HEK293 (cell line): ENCODE measurements around the gene DMPK.

Experiments
- CTCF ChIA-PET: fragments of 350-600 bp; formaldehyde crosslinking; extraction: SDS; loops from one replicate; lab custom pipeline; 2021; ENCODE audit warnings: antibody characterized with exemption; lab: Yijun Ruan, JAX
- POLR2A ChIA-PET: fragments of 300-600 bp; formaldehyde crosslinking; extraction: SDS; loops from one replicate; lab custom pipeline; 2020; ENCODE audit warnings: antibody characterized with exemption, inconsistent platforms; lab: Yijun Ruan, JAX
- H3K27ac ChIP-seq: fragments of 200-500 bp; sonication (Bioruptor generic); 2 replicates; pipeline ENCODE4 v1.5.1; 2014; ENCODE audit warnings: low read depth, low read length, control low read depth, inconsistent platforms; ENCODE audit errors: extremely low read depth
- H3K36me3 ChIP-seq, 2 experiments: fragments of 200-500 bp in 1 of 2; sonication (Bioruptor generic) in 1 of 2; 1 replicate in 1 of 2; 2 replicates in 1 of 2; pipeline ENCODE4 v1.5.1; 2014 to 2017; ENCODE audit warnings: inconsistent platforms in 2 of 2, low read length in 2 of 2; ENCODE audit not compliant: control insufficient read depth in 2 of 2, insufficient read depth in 1 of 2
- H3K4me1 ChIP-seq: fragments of 200-500 bp; sonication (Bioruptor generic); 2 replicates; pipeline ENCODE4 v1.5.1; 2014; ENCODE audit warnings: mild to moderate bottlenecking, low read length, inconsistent platforms; ENCODE audit not compliant: control insufficient read depth, insufficient read depth
- H3K4me3 ChIP-seq: 2 replicates; pipeline ENCODE4 v1.5.1; 2011; ENCODE audit warnings: low read depth, mild to moderate bottlenecking, control low read depth, low read length, moderate library complexity
- H3K9me3 ChIP-seq: fragments of 200-500 bp; sonication (Bioruptor generic); 2 replicates; pipeline ENCODE4 v1.5.1; 2014; ENCODE audit warnings: low read depth, low read length, inconsistent platforms; ENCODE audit not compliant: control insufficient read depth, insufficient read depth
- EGR2 ChIP-seq: fragments of 450-650 bp; formaldehyde crosslinking; IDR thresholded peaks from 2 replicates; pipeline ENCODE4 v1.5.1; 2016; ENCODE audit warnings: low read depth, missing biosample characterization, missing genetic modification characterization
- FEZF1 ChIP-seq: fragments of 450-650 bp; formaldehyde crosslinking; IDR thresholded peaks from 2 replicates; pipeline ENCODE4 v1.5.1; 2016; ENCODE audit warnings: missing biosample characterization, missing genetic modification characterization
- GLIS1 ChIP-seq: fragments of 450-650 bp; formaldehyde crosslinking; IDR thresholded peaks from 2 replicates; pipeline ENCODE4 v1.5.1; 2016; ENCODE audit warnings: missing biosample characterization, missing genetic modification characterization
- GLIS2 ChIP-seq: fragments of 450-650 bp; formaldehyde crosslinking; IDR thresholded peaks from 2 replicates; pipeline ENCODE4 v1.5.1; 2016; ENCODE audit warnings: missing biosample characterization, missing genetic modification characterization
- IKZF3 ChIP-seq: fragments of 450-650 bp; IDR thresholded peaks from 2 replicates; pipeline ENCODE4 v1.5.0; 2018; ENCODE audit warnings: missing biosample characterization, mild to moderate bottlenecking, missing genetic modification characterization, moderate library complexity
- INSM2 ChIP-seq: fragments of 450-650 bp; formaldehyde crosslinking; IDR thresholded peaks from 2 replicates; pipeline ENCODE4 v1.5.1; 2016; ENCODE audit warnings: missing biosample characterization, missing genetic modification characterization
- KLF1 ChIP-seq: fragments of 450-650 bp; formaldehyde crosslinking; IDR thresholded peaks from 2 replicates; pipeline ENCODE4 v1.5.1; 2016; ENCODE audit warnings: missing biosample characterization, missing genetic modification characterization
- OVOL3 ChIP-seq: fragments of 450-650 bp; formaldehyde crosslinking; IDR thresholded peaks from 2 replicates; pipeline ENCODE4 v1.5.1; 2016; ENCODE audit warnings: missing biosample characterization, missing genetic modification characterization
- WT1 ChIP-seq: fragments of 450-650 bp; formaldehyde crosslinking; IDR thresholded peaks from 2 replicates; pipeline ENCODE4 v1.5.1; 2016; ENCODE audit warnings: missing biosample characterization, missing genetic modification characterization
- ZEB2 ChIP-seq: fragments of 450-650 bp; formaldehyde crosslinking; IDR thresholded peaks from 2 replicates; pipeline ENCODE4 v1.5.1; 2016; ENCODE audit warnings: missing biosample characterization, missing genetic modification characterization
- ZFP37 ChIP-seq: fragments of 450-650 bp; formaldehyde crosslinking; IDR thresholded peaks from 2 replicates; pipeline ENCODE4 v1.5.1; 2016; ENCODE audit warnings: missing biosample characterization, missing genetic modification characterization
- ZNF132 ChIP-seq: fragments of 450-650 bp; formaldehyde crosslinking; IDR thresholded peaks from 2 replicates; pipeline ENCODE4 v1.5.1; 2017; ENCODE audit warnings: missing biosample characterization, missing genetic modification characterization, borderline replicate concordance
- ZNF16 ChIP-seq: fragments of 450-650 bp; formaldehyde crosslinking; IDR thresholded peaks from 2 replicates; pipeline ENCODE4 v1.5.1; 2016; ENCODE audit warnings: low read depth, missing biosample characterization, missing genetic modification characterization
- ZNF223 ChIP-seq: fragments of 450-650 bp; formaldehyde crosslinking; IDR thresholded peaks from 2 replicates; pipeline ENCODE4 v1.5.1; 2016; ENCODE audit warnings: missing biosample characterization, missing genetic modification characterization
- ZNF341 ChIP-seq: fragments of 450-650 bp; formaldehyde crosslinking; IDR thresholded peaks from 2 replicates; pipeline ENCODE4; 2016; ENCODE audit warnings: low read depth, missing biosample characterization, missing genetic modification characterization
- ZNF398 ChIP-seq: fragments of 450-650 bp; formaldehyde crosslinking; IDR thresholded peaks from 2 replicates; pipeline ENCODE4 v1.5.1; 2017; ENCODE audit warnings: missing biosample characterization, missing genetic modification characterization
- ZNF416 ChIP-seq: fragments of 450-650 bp; formaldehyde crosslinking; IDR thresholded peaks from 2 replicates; pipeline ENCODE4 v1.5.1; 2016; ENCODE audit warnings: missing biosample characterization, missing genetic modification characterization
- ZNF544 ChIP-seq: fragments of 450-650 bp; formaldehyde crosslinking; IDR thresholded peaks from 2 replicates; pipeline ENCODE4 v1.5.0; 2017; ENCODE audit warnings: missing biosample characterization, missing genetic modification characterization
- ZNF621 ChIP-seq: fragments of 450-650 bp; formaldehyde crosslinking; IDR thresholded peaks from 2 replicates; pipeline ENCODE4 v1.5.1; 2017; ENCODE audit warnings: missing biosample characterization, missing genetic modification characterization
- ZNF629 ChIP-seq: fragments of 450-650 bp; formaldehyde crosslinking; IDR thresholded peaks from 2 replicates; pipeline ENCODE4 v1.5.1; 2017; ENCODE audit warnings: missing biosample characterization, missing genetic modification characterization
- ZNF677 ChIP-seq: fragments of 450-650 bp; IDR thresholded peaks from 2 replicates; pipeline ENCODE4 v1.5.0; 2018; ENCODE audit warnings: missing biosample characterization, mild to moderate bottlenecking, missing genetic modification characterization, moderate library complexity
- ZNF791 ChIP-seq: fragments of 450-650 bp; formaldehyde crosslinking; IDR thresholded peaks from 2 replicates; pipeline ENCODE4 v1.5.1; 2016; ENCODE audit warnings: missing biosample characterization, missing genetic modification characterization
- ZNF792 ChIP-seq: fragments of 450-650 bp; formaldehyde crosslinking; IDR thresholded peaks from 2 replicates; pipeline ENCODE4 v1.5.1; 2016; ENCODE audit warnings: missing biosample characterization, missing genetic modification characterization
- ZSCAN16 ChIP-seq: fragments of 450-650 bp; formaldehyde crosslinking; IDR thresholded peaks from 2 replicates; pipeline ENCODE4 v1.5.1; 2016; ENCODE audit warnings: missing biosample characterization, missing genetic modification characterization

Gene DMPK

GRCh38 chr19:45798995-45799517, 16.8 kb upstream of the DMPK start (continued):
- TF ChIP-seq ZNF416 (tag by site-specific recombination) (no peak), ZNF621 (tag by site-specific recombination) (no peak), INSM2 (tag by site-specific recombination) (no peak), IKZF3 (0 out of 2 replicates have a peak, but pooled peaks have one; percentile 26), ZSCAN16 (tag by site-specific recombination) (no peak), WT1 (0 out of 2 replicates have a peak, but pooled peaks have one; percentile 47), ZNF677 (no peak), ZNF132 (no peak), ZNF398 (peak; percentile 86), EGR2 (peak; percentile 95), GLIS1 (tag by site-specific recombination) (peak; percentile 74)

GRCh38 chr19:45794627-45795026, 12.3 kb upstream of the DMPK start:
- POLR2A ChIA-PET = interaction anchor here (0.6 to 1.1 kb wide), 2 partner anchors 12 to 25 kb away, joined by 3 read pairs; partner anchors contain the start of genes DMPK and SIX5
- H3K9me3 ChIP-seq = no peaks in the 10 kb centered on the region
- H3K27ac ChIP-seq = no peak overlapping the region
- TF ChIP-seq ZNF16 (tag by site-specific recombination) = peak; percentile 85
- TF ChIP-seq ZNF398 = no peak
- no peak for TF ChIP-seq ZEB2 (tag by site-specific recombination)
- TF ChIP-seq GLIS2 = no peak
- no peak for TF ChIP-seq ZNF544
- no peak for TF ChIP-seq KLF1 (tag by site-specific recombination)
- no peak for TF ChIP-seq ZNF341 (tag by site-specific recombination)
- no peak overlapping the region for H3K4me3 ChIP-seq
- CTCF ChIA-PET = interaction anchor here (0.5 to 1.4 kb wide), 7 partner anchors 22 to 1188 kb away, joined by 3 to 6 read pairs (median 4); partner anchors contain the start of genes FBXO46 and SIX5
- peaks cover 6 to 10% of the 10 kb centered on the region in 2 experiments; a peak in 2 of 3 replicates for H3K36me3 ChIP-seq
- H3K4me1 ChIP-seq = peaks cover 16% of the 10 kb centered on the region

- CTCF ChIA-PET = interaction anchor here (0.8 to 1.4 kb wide), 2 partner anchors 13 to 23 kb away, joined by 5 to 6 read pairs; no protein-coding TSS in a partner anchor
- no peak for TF ChIP-seq ZNF792 (tag by site-specific recombination)
- no peak for TF ChIP-seq OVOL3 (tag by site-specific recombination)
- TF ChIP-seq ZNF791 (tag by site-specific recombination) = no peak
- TF ChIP-seq INSM2 (tag by site-specific recombination) = no peak
- TF ChIP-seq ZNF223 (tag by site-specific recombination) = no peak
- TF ChIP-seq FEZF1 (tag by site-specific recombination) = no peak
- TF ChIP-seq ZFP37 (tag by site-specific recombination) = no peak
- no peak for TF ChIP-seq ZNF629 (tag by site-specific recombination)
- TF ChIP-seq, all 188 proteins: peak for 0
- Histone ChIP-seq H3K4me1 (peaks cover 13% of the 10 kb centered on the region), H3K4me3 (no peak overlapping the region), H3K36me3 (peaks cover 13 to 17% of the 10 kb centered on the region in 2 experiments), H3K27ac (no peak overlapping the region), H3K9me3 (no peaks in the 10 kb centered on the region)
- POLR2A ChIA-PET = interaction anchor here (0.6 to 1.5 kb wide), 2 partner anchors 11 to 102 kb away, joined by 3 to 7 read pairs; partner anchors contain the start of genes DMPK and QPCTL
Measured at GRCh38 chr19:45793876-45794275, 11.6 kb upstream of the DMPK start.
